Measurements from ENCODE around the gene APLN.

- no peak for TF ChIP-seq CTCF (tag by site-specific recombination; IDR thresholded peaks at IDR 0.05)
- TF ChIP-seq ZBTB11 (tag by site-specific recombination; conservative IDR thresholded peaks at IDR 0.05; ENCODE audit: low read depth) = no peak
- TF ChIP-seq TCF7L2 (IDR thresholded peaks at IDR 0.05; ENCODE audit: borderline replicate concordance, low read depth, low read length) = no peak
- no peak for TF ChIP-seq ZNF140 (tag by site-specific recombination; IDR thresholded peaks at IDR 0.05)
- no peak for TF ChIP-seq ZNF501 (tag by site-specific recombination; IDR thresholded peaks at IDR 0.05)
- no peak for TF ChIP-seq PRDM1 (tag by site-specific recombination; IDR thresholded peaks at IDR 0.05)
- no peak for TF ChIP-seq ZNF513 (tag by site-specific recombination; IDR thresholded peaks at IDR 0.05)
- TF ChIP-seq ZNF24 (tag by site-specific recombination; IDR thresholded peaks at IDR 0.05) = no peak
- no peak for TF ChIP-seq ZNF133 (tag by site-specific recombination; IDR thresholded peaks at IDR 0.05)
- TF ChIP-seq ZNF548 (tag by site-specific recombination; IDR thresholded peaks at IDR 0.05) = no peak
- no peak for TF ChIP-seq ZFP37 (tag by site-specific recombination; IDR thresholded peaks at IDR 0.05)
- TF ChIP-seq ZNF398 (tag by site-specific recombination; IDR thresholded peaks at IDR 0.05) = no peak
- no peak for TF ChIP-seq ZNF560 (tag by site-specific recombination; IDR thresholded peaks at IDR 0.05; ENCODE audit: borderline replicate concordance)
- TF ChIP-seq ZBTB1 (tag by site-specific recombination; IDR thresholded peaks at IDR 0.05) = no peak
Measured at GRCh38 chrX:129659141-129659540, 4.4 kb upstream of the APLN start.
